SKM-1 treated with dmso at 0.1 percent for 144 hours (cell line): ENCODE measurements around the gene MTFMT.
A peak's percentile ranks its signal among the peaks of the same experiment; 100 is the strongest.
"Not testable (repeated sequence)": the region's sequence is repeated elsewhere in the genome, so short reads cannot be mapped to it uniquely, and the experiment has no call there.

Experiments
- DNase-seq: peaks from one replicate; lab custom pipeline; 2025; ENCODE audit not compliant: unreplicated experiment; lab: John Stamatoyannopoulos, UW

Gene MTFMT

GRCh38 chr15:65060641-65061397 lies 31.4 kb upstream of the MTFMT start:
- DNase-seq: no peak

GRCh38 chr15:65059931-65060596 lies 30.6 kb upstream of the MTFMT start:
- DNase-seq: no peak

GRCh38 chr15:65059369-65059750 lies 29.9 kb upstream of the MTFMT start:
- no peak for DNase-seq

GRCh38 chr15:65058394-65059368 lies 29.2 kb upstream of the MTFMT start:
- DNase-seq: no peak

GRCh38 chr15:65057549-65057940 lies 28.1 kb upstream of the MTFMT start:
- no peak for DNase-seq

GRCh38 chr15:65056868-65057548 lies 27.6 kb upstream of the MTFMT start:
- DNase-seq: no peak

GRCh38 chr15:65056106-65056505 lies 26.7 kb upstream of the MTFMT start:
- DNase-seq: no peak

GRCh38 chr15:65055201-65055870 lies 25.9 kb upstream of the MTFMT start:
- DNase-seq: no peak

- DNase-seq: no peak
Observed at GRCh38 chr15:65054333-65055200, 25.1 kb upstream of the MTFMT start.

GRCh38 chr15:65052956-65053355 lies 23.5 kb upstream of the MTFMT start:
- no peak for DNase-seq

GRCh38 chr15:65051266-65051665 lies 21.8 kb upstream of the MTFMT start:
- DNase-seq: no peak

GRCh38 chr15:65050270-65050669 lies 20.8 kb upstream of the MTFMT start:
- no peak for DNase-seq

GRCh38 chr15:65049418-65049840 lies 20.0 kb upstream of the MTFMT start:
- peak; percentile 88 for DNase-seq

- DNase-seq: no peak
Observed at GRCh38 chr15:65048241-65048640, 18.8 kb upstream of the MTFMT start.

GRCh38 chr15:65044724-65045481 lies 15.5 kb upstream of the MTFMT start, which contains the start of gene SLC51B:
SLC51B (plus strand) TSS chr15:65045387; CDS start chr15:65050005, 4,618 bp downstream.
- no peak for DNase-seq

- DNase-seq: not testable (repeated sequence)
Observed at GRCh38 chr15:65044218-65044617, 14.8 kb upstream of the MTFMT start.

- no peak for DNase-seq
Observed at GRCh38 chr15:65042776-65043327, 13.4 kb upstream of the MTFMT start.

GRCh38 chr15:65041787-65042186 lies 12.3 kb upstream of the MTFMT start:
- DNase-seq: no peak
